ENCODE measurements around the gene NDOR1.

DNA sequence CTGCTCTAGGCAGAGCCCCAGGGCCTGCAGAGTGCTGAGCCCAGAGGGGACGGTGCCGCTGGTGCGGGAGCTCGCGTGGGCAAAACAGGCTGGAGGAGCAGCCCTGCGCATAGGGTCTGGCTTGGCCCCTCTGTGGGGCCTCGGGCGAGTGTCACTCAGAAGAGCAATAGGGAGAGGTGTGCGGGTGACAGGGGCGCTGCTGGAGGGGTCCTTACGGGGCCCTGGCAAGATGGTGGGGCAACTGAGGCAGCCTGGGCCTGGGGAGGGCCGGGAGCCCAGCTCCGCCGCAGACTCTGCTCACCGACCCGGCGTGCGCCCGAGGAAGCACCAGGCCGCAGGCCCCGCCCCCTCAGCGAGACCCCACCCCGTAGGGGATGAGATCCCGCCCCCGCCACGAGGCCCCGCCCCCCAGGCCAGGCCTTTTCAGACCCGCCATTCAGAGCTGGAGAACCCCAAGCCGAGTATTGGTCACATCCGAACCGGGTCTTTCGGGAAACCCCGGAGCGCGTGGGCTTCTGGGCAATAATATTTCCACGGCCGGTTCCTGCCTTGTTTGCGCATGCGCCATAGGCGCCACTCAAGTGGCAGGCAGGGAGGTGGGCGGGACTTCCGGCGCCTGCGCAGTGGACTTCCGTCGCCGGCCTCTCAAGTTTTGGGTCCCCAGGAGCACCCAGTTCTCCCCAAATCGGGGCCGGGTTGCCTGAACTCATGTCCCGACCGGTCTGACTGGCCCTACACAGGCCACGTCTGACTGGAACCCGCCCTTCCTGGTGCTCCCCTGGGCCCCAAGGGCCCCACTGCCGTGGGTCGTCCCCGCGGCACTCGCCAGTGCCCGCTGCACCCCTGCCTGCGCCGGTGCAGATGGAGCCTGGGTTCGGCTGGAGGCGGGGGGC lies 17.8 kb downstream of the NDOR1 start:
- TF ChIP-seq POLR2A (IDR thresholded peaks at IDR 0.05), result peak in 1 of 2 donors; percentile 65
- TF ChIP-seq, protein P1, sequence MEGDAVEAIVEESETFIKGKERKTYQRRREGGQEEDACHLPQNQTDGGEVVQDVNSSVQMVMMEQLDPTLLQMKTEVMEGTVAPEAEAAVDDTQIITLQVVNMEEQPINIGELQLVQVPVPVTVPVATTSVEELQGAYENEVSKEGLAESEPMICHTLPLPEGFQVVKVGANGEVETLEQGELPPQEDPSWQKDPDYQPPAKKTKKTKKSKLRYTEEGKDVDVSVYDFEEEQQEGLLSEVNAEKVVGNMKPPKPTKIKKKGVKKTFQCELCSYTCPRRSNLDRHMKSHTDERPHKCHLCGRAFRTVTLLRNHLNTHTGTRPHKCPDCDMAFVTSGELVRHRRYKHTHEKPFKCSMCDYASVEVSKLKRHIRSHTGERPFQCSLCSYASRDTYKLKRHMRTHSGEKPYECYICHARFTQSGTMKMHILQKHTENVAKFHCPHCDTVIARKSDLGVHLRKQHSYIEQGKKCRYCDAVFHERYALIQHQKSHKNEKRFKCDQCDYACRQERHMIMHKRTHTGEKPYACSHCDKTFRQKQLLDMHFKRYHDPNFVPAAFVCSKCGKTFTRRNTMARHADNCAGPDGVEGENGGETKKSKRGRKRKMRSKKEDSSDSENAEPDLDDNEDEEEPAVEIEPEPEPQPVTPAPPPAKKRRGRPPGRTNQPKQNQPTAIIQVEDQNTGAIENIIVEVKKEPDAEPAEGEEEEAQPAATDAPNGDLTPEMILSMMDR (IDR thresholded peaks at IDR 0.05), result no peak

All from thyroid gland (tissue), 4 donors.